Mesenchymal stem cell (in vitro differentiated cells and primary cell): ENCODE data around the gene VEGFD.

Experiments used
- DNase-seq: peaks from one replicate; pipeline ENCODE4 v3.0.0-alpha.2; 2013
- H2AFZ ChIP-seq: one replicate; pipeline ENCODE4 v1.6.1; 2013; ENCODE audit warnings: low read depth, mild to moderate bottlenecking, control low read depth, inconsistent platforms, low read length, moderate library complexity
- H2AK5ac ChIP-seq: 2 replicates; pipeline ENCODE4 v1.6.1; 2013; ENCODE audit warnings: low read length, moderate library complexity, mild to moderate bottlenecking, inconsistent platforms; ENCODE audit not compliant: severe bottlenecking
- H2BK120ac ChIP-seq: one replicate; pipeline ENCODE4 v1.6.1; 2013; ENCODE audit warnings: low read depth, mild to moderate bottlenecking, inconsistent platforms, low read length, moderate library complexity
- H2BK12ac ChIP-seq, 2 experiments: one replicate each; pipeline ENCODE4 v1.6.1; 2013; ENCODE audit warnings: inconsistent platforms in 2 of 2, low read length in 2 of 2, mild to moderate bottlenecking in 2 of 2, moderate library complexity in 2 of 2, control low read depth in 1 of 2
- H2BK15ac ChIP-seq: one replicate; pipeline ENCODE4 v1.6.1; 2013; ENCODE audit warnings: mild to moderate bottlenecking, low read depth, inconsistent platforms; ENCODE audit not compliant: poor library complexity, severe bottlenecking
- H2BK5ac ChIP-seq: 2 replicates; pipeline ENCODE4 v1.6.1; 2013; ENCODE audit warnings: low read depth, mild to moderate bottlenecking, low read length, control low read depth, inconsistent platforms; ENCODE audit not compliant: poor library complexity, severe bottlenecking
- H3K14ac ChIP-seq, 2 experiments: one replicate each; pipeline ENCODE4 v1.6.1; 2013; ENCODE audit warnings: inconsistent platforms in 2 of 2, low read length in 2 of 2, control low read depth in 1 of 2, mild to moderate bottlenecking in 1 of 2, moderate library complexity in 1 of 2
- H3K18ac ChIP-seq, 2 experiments: one replicate each; pipeline ENCODE4 v1.6.1; 2013; ENCODE audit warnings: inconsistent platforms in 2 of 2, low read length in 2 of 2, control low read depth in 1 of 2, low read depth in 1 of 2, mild to moderate bottlenecking in 1 of 2
- H3K23ac ChIP-seq, 2 experiments: one replicate each; pipeline ENCODE4 v1.6.1; 2013; ENCODE audit warnings: inconsistent platforms in 2 of 2, low read length in 2 of 2, mild to moderate bottlenecking in 2 of 2, moderate library complexity in 2 of 2, control low read depth in 1 of 2
- H3K27ac ChIP-seq: 2 replicates; pipeline ENCODE4 v1.5.1; 2013; ENCODE audit warnings: mild to moderate bottlenecking, moderate library complexity, low read length, control low read depth, inconsistent platforms; ENCODE audit not compliant: poor library complexity, severe bottlenecking
- H3K27me3 ChIP-seq, 2 experiments: 2 replicates each; pipeline versions ENCODE4 v1.6.1 to v1.7.0; 2013; ENCODE audit warnings: low read length in 2 of 2, mild to moderate bottlenecking in 2 of 2, moderate library complexity in 2 of 2, control low read depth in 1 of 2, inconsistent platforms in 1 of 2; ENCODE audit not compliant: control insufficient read depth in 1 of 2, insufficient read depth in 1 of 2
- H3K36me3 ChIP-seq, 2 experiments: 2 replicates each; pipeline versions ENCODE4 v1.6.1 to v1.7.0; 2013; ENCODE audit warnings: low read length in 2 of 2, control low read depth in 1 of 2, inconsistent platforms in 1 of 2, low read depth in 1 of 2, mild to moderate bottlenecking in 1 of 2; ENCODE audit not compliant: insufficient read depth in 2 of 2, control insufficient read depth in 1 of 2
- H3K4ac ChIP-seq, 2 experiments: one replicate each; pipeline ENCODE4 v1.6.1; 2013; ENCODE audit warnings: inconsistent platforms in 2 of 2, low read length in 2 of 2, mild to moderate bottlenecking in 2 of 2, moderate library complexity in 2 of 2, control low read depth in 1 of 2, low read depth in 1 of 2
- H3K4me1 ChIP-seq: 2 replicates; pipeline ENCODE4 v1.6.1; 2013; ENCODE audit warnings: low read depth, low read length, control low read depth; ENCODE audit not compliant: control insufficient read depth, insufficient read depth
- H3K4me2 ChIP-seq: 2 replicates; pipeline ENCODE4 v1.6.1; 2013; ENCODE audit warnings: low read length, mild to moderate bottlenecking, inconsistent platforms; ENCODE audit not compliant: poor library complexity, severe bottlenecking
- H3K4me3 ChIP-seq, 2 experiments: 2 replicates each; pipeline versions ENCODE4 v1.5.1 to v1.7.0; 2013; ENCODE audit warnings: low read length in 2 of 2, mild to moderate bottlenecking in 2 of 2, control low read depth in 1 of 2, low read depth in 1 of 2; ENCODE audit not compliant: insufficient read depth in 1 of 2
- H3K79me1 ChIP-seq: replicated peaks from 2 replicates; pipeline ENCODE4 v1.6.1; 2013; ENCODE audit warnings: mild to moderate bottlenecking, control low read depth, low read length, inconsistent platforms; ENCODE audit not compliant: poor library complexity, severe bottlenecking
- H3K9ac ChIP-seq: 2 replicates; pipeline ENCODE4 v1.7.0; 2013; ENCODE audit warnings: mild to moderate bottlenecking, low read length, moderate library complexity
- H3K9me3 ChIP-seq: 2 replicates; pipeline ENCODE4 v1.7.0; 2013; ENCODE audit warnings: mild to moderate bottlenecking, low read length; ENCODE audit not compliant: control insufficient read depth
- H4K8ac ChIP-seq: one replicate; pipeline ENCODE4 v1.6.1; 2013; ENCODE audit warnings: inconsistent platforms, mild to moderate bottlenecking, low read length, moderate library complexity
- H4K91ac ChIP-seq: one replicate; pipeline ENCODE4 v1.6.1; 2013; ENCODE audit warnings: mild to moderate bottlenecking, low read length, inconsistent platforms
- WGBS: methylation state at CpG from one replicate; pipeline ENCODE4 v1.1.7; 2013; ENCODE audit warnings: mixed read lengths; 5-methylcytosine and 5-hydroxymethylcytosine counted together

Gene VEGFD

GRCh38 chrX:15391850-15392249 is 7.6 kb upstream of the VEGFD start:
- Histone ChIP-seq H3K14ac (no peak overlapping the region), H3K23ac (no peak overlapping the region), H3K4me2 (no peak overlapping the region), H3K27me3 (no peaks in the 10 kb centered on the region), H3K27ac (no peak overlapping the region), H2AK5ac (no peak overlapping the region), H3K9me3 (no peaks in the 10 kb centered on the region), H2BK15ac (no peak overlapping the region), H4K8ac (no peak overlapping the region), H3K4me1 (no peaks in the 10 kb centered on the region), H3K36me3 (peaks cover 0 to 2% of the 10 kb centered on the region in 2 experiments), H2AFZ (no peak overlapping the region), H3K4ac (no peak overlapping the region), H2BK12ac (no peak overlapping the region), H2BK5ac (no peak overlapping the region), H3K79me1 (no peaks in the 10 kb centered on the region), H3K4me3 (no peak overlapping the region), H3K9ac (no peak overlapping the region), H2BK120ac (no peak overlapping the region), H3K18ac (no peak overlapping the region), H4K91ac (no peak overlapping the region)
- DNase-seq: no peak
- 28% methylated on average over 2 of the region's 4 CpGs for WGBS

- no peak overlapping the region for H3K4me2 ChIP-seq
- peaks cover 0 to 12% of the 10 kb centered on the region in 2 experiments for H3K27me3 ChIP-seq
- H3K36me3 ChIP-seq: no peaks in the 10 kb centered on the region
- no peak overlapping the region for H4K8ac ChIP-seq
- DNase-seq: no peak
- H2BK120ac ChIP-seq: no peak overlapping the region
- H2AFZ ChIP-seq: no peak overlapping the region
- H3K14ac ChIP-seq: no peak overlapping the region
- no peak overlapping the region for H2AK5ac ChIP-seq
- no peak overlapping the region for H3K4me3 ChIP-seq
- no peak overlapping the region for H3K23ac ChIP-seq
- H3K9me3 ChIP-seq: no peaks in the 10 kb centered on the region
- H2BK12ac ChIP-seq: no peak overlapping the region
- H2BK5ac ChIP-seq: no peak overlapping the region
- no peak overlapping the region for H2BK15ac ChIP-seq
- H3K79me1 ChIP-seq: no peaks in the 10 kb centered on the region
- 78% methylated on average over 6 of the region's 8 CpGs for WGBS
- H3K4me1 ChIP-seq: no peaks in the 10 kb centered on the region
- no peak overlapping the region for H3K4ac ChIP-seq
- H4K91ac ChIP-seq: no peak overlapping the region
- no peak overlapping the region for H3K18ac ChIP-seq
- H3K27ac ChIP-seq: no peak overlapping the region
- H3K9ac ChIP-seq: peak overlapping the region; percentile 33
Measured at GRCh38 chrX:15382813-15383212, 1.4 kb downstream of the VEGFD start.

- no peak overlapping the region for H2BK12ac ChIP-seq
- H3K9me3 ChIP-seq: no peaks in the 10 kb centered on the region
- no peak overlapping the region for H2BK5ac ChIP-seq
- H3K4ac ChIP-seq: no peak overlapping the region
- H4K8ac ChIP-seq: no peak overlapping the region
- no peak for DNase-seq
- H2AFZ ChIP-seq: no peak overlapping the region
- H3K27me3 ChIP-seq: peaks cover 0 to 8% of the 10 kb centered on the region in 2 experiments
- no peak overlapping the region for H3K9ac ChIP-seq
- no peaks in the 10 kb centered on the region for H3K36me3 ChIP-seq
- H2BK120ac ChIP-seq: no peak overlapping the region
- no peaks in the 10 kb centered on the region for H3K79me1 ChIP-seq
- H4K91ac ChIP-seq: no peak overlapping the region
- no peak overlapping the region for H3K18ac ChIP-seq
- H2AK5ac ChIP-seq: no peak overlapping the region
- no peak overlapping the region for H2BK15ac ChIP-seq
- no peak overlapping the region for H3K4me2 ChIP-seq
- H3K23ac ChIP-seq: no peak overlapping the region
- no peak overlapping the region for H3K4me3 ChIP-seq
- no peak overlapping the region for H3K14ac ChIP-seq
- no peak overlapping the region for H3K27ac ChIP-seq
- no CpG with 5 or more reads among the region's 1 CpG for WGBS
- H3K4me1 ChIP-seq: no peaks in the 10 kb centered on the region
Measured at GRCh38 chrX:15376956-15377355, 7.3 kb downstream of the VEGFD start.

GRCh38 chrX:15373976-15374375 is 10.2 kb downstream of the VEGFD start:
- H4K91ac ChIP-seq: no peak overlapping the region
- no peak overlapping the region for H2BK5ac ChIP-seq
- H3K4me2 ChIP-seq: no peak overlapping the region
- no peak overlapping the region for H3K27ac ChIP-seq
- peaks cover 0 to 6% of the 10 kb centered on the region in 2 experiments for H3K27me3 ChIP-seq
- no peak overlapping the region for H2BK15ac ChIP-seq
- H3K18ac ChIP-seq: no peak overlapping the region
- H2AFZ ChIP-seq: no peak overlapping the region
- WGBS: 100% methylated on average over 1 of the region's 3 CpGs
- H3K4me3 ChIP-seq: no peak overlapping the region
- no peaks in the 10 kb centered on the region for H3K9me3 ChIP-seq
- H2BK120ac ChIP-seq: no peak overlapping the region
- no peaks in the 10 kb centered on the region for H3K36me3 ChIP-seq
- H3K4me1 ChIP-seq: no peaks in the 10 kb centered on the region
- no peaks in the 10 kb centered on the region for H3K79me1 ChIP-seq
- no peak overlapping the region for H4K8ac ChIP-seq
- no peak overlapping the region for H2AK5ac ChIP-seq
- H3K4ac ChIP-seq: no peak overlapping the region
- H3K23ac ChIP-seq: no peak overlapping the region
- no peak for DNase-seq
- no peak overlapping the region for H3K14ac ChIP-seq
- H3K9ac ChIP-seq: no peak overlapping the region
- H2BK12ac ChIP-seq: no peak overlapping the region
